Activated B cell treated with CpG ODN at 0.5 μM for 24 hours (primary cell): ENCODE results near the gene ATRNL1. TPM values are rescaled to one million over a fixed set of nuclear protein-coding genes. Genes with fewer than 3 reads are reported as not detected.

Source experiments
- ATAC-seq: fragments of 200-7000 bp; cut with Tn5 transposase; one replicate; pipeline ENCODE4 v1.10.0; 2021; ENCODE audit warnings: low read depth, mild to moderate bottlenecking, moderate library complexity
- CTCF ChIA-PET: fragments of 350-600 bp; sonication (Branson Sonifier 250); formaldehyde crosslinking; loops from one replicate; lab custom pipeline; 2021; ENCODE audit warnings: antibody characterized with exemption; lab: Charles Lee
- POLR2A ChIA-PET: fragments of 350-600 bp; sonication (Branson Sonifier 250); formaldehyde crosslinking; loops from one replicate; lab custom pipeline; 2021; ENCODE audit warnings: antibody characterized with exemption; lab: Charles Lee
- DNase-seq: peaks from one replicate; pipeline ENCODE4 v3.0.0; 2022
- H3K27ac Mint-ChIP-seq: one replicate; pipeline ENCODE4 v1.8.0; 2020; ENCODE audit warnings: mixed read lengths
- H3K27me3 Mint-ChIP-seq: one replicate; pipeline ENCODE4 v1.8.0; 2021; ENCODE audit warnings: mixed read lengths
- H3K36me3 Mint-ChIP-seq: one replicate; pipeline ENCODE4 v1.8.0; 2021; ENCODE audit warnings: low read depth, mixed read lengths
- H3K4me1 Mint-ChIP-seq: one replicate; pipeline ENCODE4 v1.8.0; 2021; ENCODE audit warnings: mixed read lengths
- H3K4me3 Mint-ChIP-seq: one replicate; pipeline ENCODE4 v1.8.0; 2020; ENCODE audit warnings: mild to moderate bottlenecking, mixed read lengths
- H3K9me3 Mint-ChIP-seq: one replicate; pipeline ENCODE4 v1.8.0; 2020; ENCODE audit warnings: mixed read lengths
- CTCF ChIP-seq: fragments of 200-600 bp; IDR thresholded peaks from one replicate; pipeline ENCODE4 v1.8.0; 2022; ENCODE audit warnings: antibody characterized with exemption, mild to moderate bottlenecking
- intact Hi-C: fragments of 100-400 bp; cut with micrococcal nuclease; formaldehyde crosslinking; loops from one replicate; pipeline ENCODE4 v1.15.1; 2024
- total RNA-seq: library from RNA; stranded (reverse); gene quantifications from 2 replicates; pipeline ENCODE4 v1.2.3, GENCODE V29; 2022

Gene ATRNL1
- total RNA-seq, 1 donor from 2014 or later, result 1.2 TPM

GRCh38 chr10:115968236-115968635 is 875.1 kb downstream of the ATRNL1 start:
- ChIA-PET CTCF (no interaction called here), POLR2A (no interaction called here)
- intact Hi-C loops, result no loop called here
- Mint-ChIP-seq H3K27me3 (no peaks in the 10 kb centered on the region), H3K27ac (no peak overlapping the region), H3K9me3 (peaks cover 8% of the 10 kb centered on the region), H3K4me1 (no peaks in the 10 kb centered on the region), H3K36me3 (no peaks in the 10 kb centered on the region), H3K4me3 (no peak overlapping the region)
- no peak for DNase-seq
- ATAC-seq, result no peak
- TF ChIP-seq CTCF, result no peak

- CTCF ChIA-PET, result no interaction called here
- H3K27me3 Mint-ChIP-seq, result no peaks in the 10 kb centered on the region
- intact Hi-C loops, result no loop called here
- POLR2A ChIA-PET, result no interaction called here
- no peak for DNase-seq
- H3K4me3 Mint-ChIP-seq, result no peak overlapping the region
- no peak for TF ChIP-seq CTCF
- no peak for ATAC-seq
- H3K9me3 Mint-ChIP-seq, result peaks cover 8% of the 10 kb centered on the region
- no peak overlapping the region for H3K27ac Mint-ChIP-seq
- H3K36me3 Mint-ChIP-seq, result no peaks in the 10 kb centered on the region
- H3K4me1 Mint-ChIP-seq, result no peaks in the 10 kb centered on the region
Observed at GRCh38 chr10:115969591-115969990, 876.4 kb downstream of the ATRNL1 start.

GRCh38 chr10:115971921-115972320 is 878.8 kb downstream of the ATRNL1 start:
- CTCF ChIA-PET, result no interaction called here
- intact Hi-C loops, result no loop called here
- no peaks in the 10 kb centered on the region for H3K4me1 Mint-ChIP-seq
- no peak overlapping the region for H3K4me3 Mint-ChIP-seq
- H3K27ac Mint-ChIP-seq, result no peak overlapping the region
- no peak for DNase-seq
- H3K9me3 Mint-ChIP-seq, result peaks cover 8% of the 10 kb centered on the region
- POLR2A ChIA-PET, result no interaction called here
- no peak for ATAC-seq
- no peak for TF ChIP-seq CTCF
- no peaks in the 10 kb centered on the region for H3K27me3 Mint-ChIP-seq
- H3K36me3 Mint-ChIP-seq, result no peaks in the 10 kb centered on the region

GRCh38 chr10:115972426-115972825 is 879.3 kb downstream of the ATRNL1 start:
- no peaks in the 10 kb centered on the region for H3K36me3 Mint-ChIP-seq
- H3K27ac Mint-ChIP-seq, result no peak overlapping the region
- no peaks in the 10 kb centered on the region for H3K4me1 Mint-ChIP-seq
- H3K27me3 Mint-ChIP-seq, result no peaks in the 10 kb centered on the region
- intact Hi-C loops, result no loop called here
- ATAC-seq (no peak), DNase-seq (no peak)
- peaks cover 6% of the 10 kb centered on the region for H3K9me3 Mint-ChIP-seq
- no peak for TF ChIP-seq CTCF
- ChIA-PET POLR2A (no interaction called here), CTCF (no interaction called here)
- no peak overlapping the region for H3K4me3 Mint-ChIP-seq

GRCh38 chr10:115974351-115974750 is 881.2 kb downstream of the ATRNL1 start:
- ChIA-PET CTCF (no interaction called here), POLR2A (no interaction called here)
- H3K36me3 Mint-ChIP-seq, result no peaks in the 10 kb centered on the region
- no peak for DNase-seq
- TF ChIP-seq CTCF, result no peak
- peaks cover 6% of the 10 kb centered on the region for H3K9me3 Mint-ChIP-seq
- H3K4me1 Mint-ChIP-seq, result no peaks in the 10 kb centered on the region
- no peak overlapping the region for H3K4me3 Mint-ChIP-seq
- ATAC-seq, result no peak
- intact Hi-C loops, result no loop called here
- no peaks in the 10 kb centered on the region for H3K27me3 Mint-ChIP-seq
- H3K27ac Mint-ChIP-seq, result no peak overlapping the region
